HG03175 (cell line): ENCODE measurements around the gene TPCN2.
"Not testable (repeated sequence)": the region's sequence is repeated elsewhere in the genome, so short reads cannot be mapped to it uniquely, and the experiment has no call there.

Experiments used
- ATAC-seq: cut with Tn5 transposase; IDR thresholded peaks from one replicate; pipeline ENCODE4 v1.9.1; 2021; ENCODE audit warnings: mild to moderate bottlenecking, moderate library complexity; ENCODE audit not compliant: unreplicated experiment

Gene TPCN2

DNA sequence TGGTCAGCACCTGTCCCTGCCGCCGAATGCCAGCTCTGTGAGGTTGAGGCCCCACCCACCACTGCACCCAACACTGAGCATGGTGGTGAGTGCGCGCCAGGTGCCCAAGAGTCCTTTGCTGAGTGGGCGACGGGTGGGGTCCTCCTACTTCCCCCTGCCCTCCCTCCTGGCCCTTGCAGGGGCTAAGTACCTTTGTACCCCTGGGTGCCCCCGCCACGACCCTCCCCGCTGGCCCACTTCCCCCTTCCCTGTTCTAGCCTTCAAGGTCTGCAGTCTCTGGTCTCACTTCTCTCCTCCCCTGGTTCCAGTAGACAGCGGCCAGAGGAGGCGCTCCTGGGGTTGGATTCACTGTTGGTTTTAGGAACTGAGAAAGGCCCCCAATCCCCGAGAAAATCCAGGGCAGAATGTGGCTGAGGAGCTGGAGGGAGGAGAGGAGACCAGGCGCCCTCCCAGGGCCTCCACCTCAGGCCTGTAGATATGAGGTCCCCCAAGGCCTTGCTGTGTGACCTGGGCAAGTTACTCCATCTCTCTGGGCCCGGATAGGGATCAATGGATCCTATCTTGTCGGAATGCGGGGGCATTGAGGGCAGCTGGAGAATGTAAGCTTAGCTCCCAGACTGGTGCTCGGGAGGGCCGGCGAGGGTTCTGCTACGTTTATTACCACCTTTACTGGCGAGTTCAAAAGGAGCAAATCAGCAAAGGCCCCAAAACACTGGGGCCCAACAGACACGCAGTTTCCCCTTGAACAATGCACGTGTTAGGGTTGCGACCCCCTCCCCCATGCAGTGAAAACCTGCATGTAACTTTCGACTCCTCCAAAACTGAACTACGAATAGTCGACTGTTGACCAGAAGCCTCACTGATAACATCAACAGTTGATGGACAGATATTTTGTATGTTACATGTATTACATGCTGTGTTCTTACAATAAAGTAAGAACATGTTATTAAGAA lies 75.1 kb downstream of the TPCN2 start:
- no peak for ATAC-seq

DNA sequence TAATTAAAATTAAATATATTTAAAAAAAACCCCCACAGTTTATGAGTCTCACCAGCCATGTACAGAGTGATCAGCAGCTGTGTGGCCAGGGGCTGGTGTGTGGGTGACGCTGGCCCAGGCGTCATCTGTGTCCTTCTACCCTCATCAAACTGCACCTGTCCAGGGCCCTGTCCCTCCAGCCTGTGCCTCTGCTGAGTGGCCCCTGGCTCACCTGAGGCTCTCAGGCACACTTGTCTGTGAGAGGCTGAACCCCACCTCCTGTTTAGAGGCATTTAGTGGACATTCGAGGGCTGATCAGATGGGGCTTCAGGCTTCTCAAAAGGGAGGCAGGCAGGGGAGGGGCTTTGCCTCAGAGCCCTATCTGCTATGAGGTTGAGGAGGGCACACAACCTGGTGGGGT lies 77.1 kb downstream of the TPCN2 start:
- no peak for ATAC-seq

DNA sequence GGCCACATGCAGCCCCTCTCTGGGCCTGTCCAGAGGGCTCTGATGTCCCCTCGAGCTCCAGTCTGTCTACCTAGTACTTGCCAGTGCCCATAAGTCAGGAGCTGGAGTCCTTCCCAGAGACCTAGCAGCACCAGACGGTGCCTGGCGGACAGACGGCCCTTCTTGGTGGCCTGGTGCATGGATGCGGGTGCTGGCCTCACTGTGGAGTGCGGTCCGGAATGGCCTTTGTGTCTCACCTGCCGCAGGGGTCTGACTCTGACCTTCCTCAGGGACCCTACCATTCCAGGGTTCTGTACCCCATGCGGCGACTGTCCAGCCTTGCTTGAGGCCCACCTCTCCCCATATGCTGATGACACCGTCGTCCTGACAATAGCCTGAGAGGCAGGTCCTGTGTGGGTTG lies 77.6 kb downstream of the TPCN2 start:
- ATAC-seq, result no peak

DNA sequence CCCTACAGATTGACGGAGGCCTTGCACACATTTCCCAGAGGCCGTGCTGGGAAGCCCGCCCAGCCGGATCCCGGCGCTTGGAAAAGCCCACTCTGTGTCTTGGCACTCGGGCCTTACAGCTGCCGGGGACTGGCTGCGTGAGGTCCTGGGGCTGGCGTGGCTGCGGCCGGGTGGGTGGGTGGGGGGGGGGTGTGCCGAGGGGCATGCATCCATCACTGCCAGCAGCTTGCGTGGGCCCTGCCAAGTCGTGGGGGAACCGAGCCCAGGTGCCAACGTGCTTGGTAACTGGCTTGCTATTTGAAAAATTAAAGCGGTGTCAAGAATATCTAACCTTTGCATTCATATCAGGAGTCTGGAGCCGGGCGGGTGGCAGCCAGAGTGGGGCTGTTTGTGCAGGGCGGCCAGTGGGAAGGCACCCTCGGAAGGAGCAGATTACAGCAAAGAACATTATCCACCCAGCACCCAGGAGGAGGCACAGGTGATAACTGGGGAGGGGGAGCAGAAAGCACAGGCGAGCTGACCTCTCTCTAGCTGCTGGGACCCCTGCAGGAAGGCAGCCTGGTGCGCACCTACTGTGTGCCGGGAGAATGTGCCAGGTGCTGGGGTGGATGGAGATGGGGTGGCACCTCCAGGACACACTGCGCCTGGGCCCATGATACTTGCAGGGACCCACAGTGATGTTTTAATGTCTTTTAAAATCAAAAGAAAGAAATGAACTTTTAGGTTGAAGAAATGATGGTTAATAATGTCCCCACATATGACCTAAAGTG lies 78.5 kb downstream of the TPCN2 start:
- no peak for ATAC-seq

DNA sequence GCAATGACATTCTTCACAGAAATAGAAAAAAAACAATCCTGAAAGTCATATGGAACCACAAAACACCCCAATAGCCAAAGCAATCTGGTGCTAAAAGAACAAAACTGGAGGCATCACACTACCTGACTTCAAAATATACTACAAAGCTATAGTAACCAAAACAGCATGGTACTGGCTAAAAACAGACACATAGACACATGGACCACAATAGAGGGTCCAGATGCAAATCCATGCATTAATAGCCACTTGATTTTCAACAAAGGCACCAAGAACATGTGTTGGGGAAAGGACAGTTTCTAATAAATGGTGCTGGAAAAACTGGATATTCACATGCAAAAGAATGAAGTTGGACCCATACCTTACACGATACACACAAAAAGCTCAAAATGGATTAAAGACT lies 79.2 kb downstream of the TPCN2 start:
- ATAC-seq, result no peak

DNA sequence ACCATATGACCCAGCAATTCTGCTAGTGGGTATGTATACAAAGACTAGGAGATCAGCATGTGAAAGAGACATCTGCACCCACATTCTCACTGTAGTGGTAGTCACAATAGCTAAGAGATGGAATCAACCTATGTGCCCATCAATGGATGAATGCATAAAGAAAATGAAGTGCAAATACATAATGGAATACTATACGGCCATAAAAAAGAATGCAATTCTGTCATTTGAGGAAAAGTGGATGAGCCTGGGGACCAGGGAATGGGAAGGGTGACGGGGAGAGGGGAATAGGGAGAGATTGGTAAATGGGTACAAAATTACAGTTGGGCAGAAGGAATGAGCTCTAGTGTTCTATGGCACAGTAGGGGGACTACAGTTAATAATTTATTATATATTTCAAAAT lies 80.3 kb downstream of the TPCN2 start:
- no peak for ATAC-seq

DNA sequence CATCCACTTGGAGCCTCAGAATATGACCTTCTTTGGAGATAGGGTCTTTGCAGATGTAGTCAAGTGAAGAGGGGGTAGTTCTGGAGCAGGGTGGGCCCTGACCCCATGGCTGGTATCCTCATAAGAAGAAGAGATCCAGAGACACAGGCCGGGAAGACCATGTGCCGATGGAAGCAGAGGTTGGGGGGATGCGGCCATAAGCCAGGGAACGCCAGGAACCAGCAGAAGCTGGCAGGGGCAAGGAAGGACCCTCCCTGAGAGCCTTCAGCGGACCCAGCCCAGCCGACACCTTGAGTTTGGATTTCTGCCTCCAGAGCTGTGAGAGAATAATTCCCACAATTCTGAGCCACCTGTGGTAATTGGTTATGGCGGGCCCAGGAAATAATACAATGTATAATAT lies 80.9 kb downstream of the TPCN2 start:
- no peak for ATAC-seq

DNA sequence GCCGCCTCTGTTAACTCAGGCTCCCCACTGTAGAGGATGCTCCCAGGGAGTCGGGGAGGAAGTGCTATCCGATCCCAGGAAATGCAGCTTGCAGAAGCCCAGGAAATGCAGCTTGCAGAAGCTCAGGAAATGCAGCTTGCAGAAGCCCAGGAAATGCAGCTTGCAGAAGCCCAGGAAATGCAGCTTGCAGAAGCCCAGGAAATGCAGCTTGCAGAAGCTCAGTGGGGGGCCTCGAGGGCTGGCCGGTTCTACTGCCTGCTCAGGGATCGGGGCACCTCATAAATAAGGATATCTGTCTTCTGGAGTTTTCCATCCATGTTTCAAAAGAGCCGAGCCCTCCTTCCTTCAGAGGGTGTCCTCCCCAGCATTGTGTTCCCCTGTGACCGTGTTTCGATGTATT lies 81.9 kb downstream of the TPCN2 start:
- no peak for ATAC-seq

DNA sequence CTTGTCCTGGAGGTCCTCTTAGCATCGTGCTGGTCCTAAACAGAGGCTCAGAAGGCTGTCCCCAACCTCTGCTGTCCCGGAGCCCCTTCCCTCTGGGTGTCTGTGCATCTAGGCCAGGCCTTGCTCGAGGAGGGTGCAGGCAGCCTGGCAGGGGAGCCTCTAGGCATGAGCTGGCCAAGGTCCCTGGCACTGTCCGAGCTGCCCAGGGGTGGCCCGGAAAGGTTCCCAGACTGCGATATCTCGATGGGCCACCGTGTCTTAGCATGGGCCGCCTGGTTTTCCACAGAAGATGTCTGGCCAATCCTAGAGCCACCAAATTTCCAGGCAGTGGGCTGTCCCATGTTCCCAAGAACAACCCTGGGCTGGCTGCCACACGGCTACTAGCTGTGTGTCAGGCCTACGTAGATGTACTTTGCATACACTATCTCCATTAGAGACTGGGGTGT lies 82.4 kb downstream of the TPCN2 start:
- no peak for ATAC-seq

DNA sequence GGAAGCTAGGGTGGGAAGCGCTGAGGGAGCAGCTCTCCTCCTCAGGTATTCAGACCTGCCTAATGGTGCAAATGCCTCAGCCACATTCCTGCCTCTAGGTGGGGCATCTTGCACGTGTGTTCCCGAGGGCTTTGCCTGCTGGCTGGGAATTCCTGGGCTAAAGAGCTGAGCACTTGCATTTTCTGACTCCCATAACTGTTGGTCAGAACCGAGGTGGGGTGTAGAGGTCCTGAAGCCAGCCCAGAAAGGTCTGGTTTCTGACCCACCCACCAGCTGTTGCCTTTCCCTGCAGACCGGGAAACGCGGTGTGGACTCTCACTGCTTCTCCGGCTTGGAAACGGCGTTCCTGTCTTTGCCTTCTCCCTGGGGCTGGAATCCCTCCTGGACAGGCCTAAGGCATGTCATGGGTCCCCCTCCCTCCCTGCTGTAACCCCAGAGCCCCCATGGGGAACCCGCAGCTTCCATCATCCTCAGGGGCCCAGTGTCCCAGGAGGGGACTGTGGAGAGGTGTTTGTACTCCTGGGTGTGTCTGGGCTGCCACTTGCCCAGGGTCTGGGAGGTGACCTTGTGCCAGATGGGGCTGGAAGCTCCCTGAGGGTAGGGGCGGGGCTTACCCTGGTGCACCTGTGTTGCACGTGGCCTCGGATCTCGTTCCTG lies 83.0 kb downstream of the TPCN2 start:
- ATAC-seq, result no peak

DNA sequence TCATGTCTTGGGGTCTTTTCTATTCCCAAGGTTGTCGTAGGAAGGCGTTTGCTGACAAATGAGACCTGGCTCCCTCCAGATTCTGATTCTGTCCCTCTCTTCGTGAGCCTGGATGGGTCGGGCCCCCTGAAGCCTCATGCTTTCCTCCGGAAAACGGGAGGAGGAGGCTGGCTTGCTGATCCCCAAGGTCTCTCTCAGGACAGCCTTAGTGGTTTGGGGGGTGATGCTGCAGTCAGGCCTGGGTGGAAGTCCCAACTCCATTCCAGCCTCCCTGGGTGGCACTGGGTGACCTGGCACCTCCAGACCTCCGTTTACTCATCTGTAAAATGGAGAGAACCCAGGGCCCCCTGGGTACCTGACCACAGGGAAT lies 83.6 kb downstream of the TPCN2 start:
- ATAC-seq, result no peak

DNA sequence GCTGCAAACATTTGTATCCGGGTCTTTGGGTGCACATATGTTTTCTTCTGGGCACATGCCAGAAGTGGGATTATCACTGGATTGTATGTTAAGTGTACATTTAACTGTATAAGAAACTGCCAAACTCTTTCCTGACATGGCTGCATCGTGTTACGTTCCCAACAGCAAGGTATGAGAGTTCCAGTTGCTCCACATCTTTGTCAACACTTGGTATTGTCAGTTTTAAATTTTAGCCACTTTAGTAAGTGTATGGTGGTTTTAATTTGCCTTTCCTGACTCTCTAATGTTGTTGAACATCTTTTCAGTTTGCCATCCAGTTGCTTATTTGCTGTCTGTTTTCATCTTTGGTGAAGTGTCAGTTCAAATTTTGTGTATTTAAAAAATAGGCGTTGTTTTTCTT lies 84.5 kb downstream of the TPCN2 start:
- ATAC-seq, result no peak

DNA sequence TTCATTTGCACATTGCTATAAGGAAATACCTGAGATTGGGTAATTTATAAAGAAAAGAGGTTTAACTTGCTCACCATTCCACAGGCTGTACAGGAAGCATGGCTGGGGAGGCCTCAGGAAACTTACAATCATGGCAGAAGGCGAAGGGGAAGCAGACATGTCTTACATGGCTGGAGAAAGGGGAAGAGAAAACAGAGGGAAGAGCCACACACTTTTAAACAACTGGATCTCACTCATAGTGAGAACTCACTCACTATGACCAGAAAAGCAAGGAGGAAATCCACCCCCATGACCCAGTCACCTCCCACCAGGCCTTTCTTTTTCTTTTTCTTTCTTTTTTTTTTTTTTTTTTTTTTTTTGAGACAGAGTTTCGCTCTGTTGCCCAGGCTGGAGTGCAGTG lies 85.5 kb downstream of the TPCN2 start:
- not testable (repeated sequence) for ATAC-seq

DNA sequence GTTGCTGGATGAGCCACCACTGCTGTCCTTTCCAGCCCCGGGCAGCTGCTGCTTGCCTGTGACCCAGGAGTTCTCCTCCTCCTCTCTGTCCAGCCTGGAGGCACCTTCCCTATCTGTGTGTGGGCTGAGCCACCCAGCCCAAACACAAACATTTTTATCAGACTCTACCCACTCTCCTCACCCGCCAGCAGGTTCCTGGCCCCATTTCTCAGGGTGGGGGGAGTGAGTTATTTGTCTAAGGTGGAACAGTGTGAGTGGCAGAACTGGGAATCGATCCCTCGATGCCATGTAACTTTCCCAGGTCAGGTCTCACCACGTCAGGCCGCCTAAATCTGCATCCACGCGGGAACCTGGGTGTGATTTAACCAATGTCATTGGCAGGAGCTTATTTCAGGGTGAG lies 86.2 kb downstream of the TPCN2 start:
- no peak for ATAC-seq

DNA sequence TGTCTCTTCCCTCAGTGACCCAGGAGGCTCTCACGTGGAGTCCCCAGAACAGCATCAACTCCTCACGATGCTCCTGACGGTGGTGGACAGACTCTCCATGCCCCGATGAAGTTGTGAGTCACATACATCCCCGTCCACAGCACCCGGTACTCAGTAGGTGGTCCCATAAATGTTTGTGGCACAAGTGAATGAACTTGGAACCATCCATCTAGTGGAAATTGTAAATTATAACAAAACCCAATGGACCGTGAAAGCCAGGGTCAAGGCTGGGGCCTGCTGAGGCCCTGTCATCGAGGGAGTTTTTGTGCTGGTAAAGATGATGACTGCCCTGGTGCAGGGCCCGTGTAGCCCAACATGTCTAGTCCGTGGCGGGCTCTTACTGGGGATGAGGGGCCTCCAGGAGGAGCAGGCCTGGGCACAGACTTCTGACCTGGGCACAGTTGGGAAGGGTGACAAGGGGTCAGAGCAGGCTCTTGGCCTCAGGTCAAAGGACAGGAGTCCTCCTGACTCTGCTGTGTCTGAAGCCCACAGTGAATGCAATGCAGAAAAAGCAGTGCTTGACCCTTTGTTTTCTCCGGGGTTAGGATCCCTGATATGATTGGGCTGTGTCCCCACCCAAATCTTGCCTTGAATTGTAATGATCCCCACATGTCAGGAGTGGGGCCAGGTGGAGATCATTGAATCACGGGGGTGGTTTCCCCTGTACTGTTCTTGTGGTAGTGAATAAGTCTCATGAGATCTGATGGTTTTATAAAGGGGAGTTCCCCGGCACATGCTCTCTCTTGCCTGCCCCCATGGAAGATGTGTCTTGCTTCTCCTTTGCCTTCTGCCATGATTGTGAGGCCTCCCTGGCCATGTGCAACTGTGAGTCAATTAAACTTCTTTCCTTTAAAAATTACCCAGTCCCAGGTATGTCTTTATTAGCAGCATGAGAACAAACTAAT lies 87.0 kb downstream of the TPCN2 start:
- no peak for ATAC-seq

DNA sequence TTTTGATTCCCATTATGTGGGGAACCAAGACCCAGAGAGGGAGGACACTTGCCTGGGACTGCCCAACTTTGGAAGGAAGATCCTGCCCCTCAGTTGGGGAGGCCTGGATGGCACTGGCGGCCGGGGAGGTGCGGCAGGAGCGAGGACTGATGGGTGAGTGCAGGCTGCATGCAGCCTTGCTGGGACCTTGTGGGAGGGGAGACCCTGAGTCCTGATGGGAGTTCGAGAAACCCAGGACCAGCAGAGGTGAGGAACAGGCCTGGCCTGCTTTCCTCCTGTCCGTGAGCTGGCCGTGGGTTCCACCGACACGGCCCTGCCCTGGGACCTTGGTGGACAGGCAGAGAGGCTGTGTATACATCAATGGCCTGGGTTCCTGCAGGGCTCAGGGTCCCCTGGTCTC lies 87.7 kb downstream of the TPCN2 start:
- ATAC-seq, result no peak

DNA sequence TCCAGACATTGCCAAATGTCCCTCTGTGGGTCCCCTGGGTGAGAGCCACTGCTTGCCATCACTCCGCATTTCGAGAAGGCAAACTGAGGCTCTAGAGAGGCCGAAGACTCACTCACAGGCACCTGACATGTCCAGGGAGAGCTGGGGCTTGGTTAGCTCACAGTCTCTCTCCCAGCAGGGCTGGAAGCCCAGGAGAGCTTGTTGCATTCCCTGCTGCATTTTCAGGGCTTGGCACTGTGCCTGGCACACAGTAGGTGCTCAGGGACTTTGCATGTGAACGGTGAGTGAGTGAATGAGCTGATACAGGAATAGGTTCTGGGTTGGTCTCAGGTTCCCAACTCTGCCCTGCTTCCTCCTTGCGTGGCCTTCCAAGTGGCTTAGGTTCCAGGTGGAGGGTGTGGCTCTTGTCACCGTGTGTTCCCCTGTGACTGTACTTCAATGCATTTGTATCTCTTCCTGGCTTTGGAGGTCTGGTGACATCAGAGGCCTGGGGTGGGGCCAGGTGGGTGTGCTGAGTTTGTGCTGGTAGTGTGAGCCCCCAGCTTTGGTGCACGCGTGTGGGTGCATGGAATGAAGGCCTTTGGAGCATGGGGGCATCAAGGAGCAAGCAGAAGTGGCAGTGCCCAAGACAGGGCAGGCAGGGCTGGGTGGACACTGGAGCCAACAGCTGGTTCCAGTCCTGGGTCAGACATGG lies 88.6 kb downstream of the TPCN2 start:
- ATAC-seq, result no peak

DNA sequence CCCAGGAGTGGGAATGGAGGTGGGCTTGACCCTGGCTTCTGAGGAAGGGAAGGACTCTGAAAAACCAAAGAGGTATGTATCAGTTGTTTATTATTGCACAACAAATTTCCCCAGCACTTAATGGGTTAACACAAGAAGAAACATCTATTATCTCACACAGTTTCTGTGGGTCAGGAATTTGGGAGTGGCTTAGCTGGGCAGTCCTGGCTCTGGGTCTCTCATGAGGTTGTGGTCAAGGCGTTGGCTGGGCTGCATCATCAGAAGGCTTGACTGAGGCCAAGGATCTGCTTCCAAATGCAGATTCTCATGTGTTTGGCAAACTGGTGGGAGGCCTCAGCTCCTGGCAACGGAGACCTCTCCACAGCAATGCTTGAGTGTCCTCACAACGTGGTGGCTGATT lies 89.5 kb downstream of the TPCN2 start:
- ATAC-seq, result no peak

DNA sequence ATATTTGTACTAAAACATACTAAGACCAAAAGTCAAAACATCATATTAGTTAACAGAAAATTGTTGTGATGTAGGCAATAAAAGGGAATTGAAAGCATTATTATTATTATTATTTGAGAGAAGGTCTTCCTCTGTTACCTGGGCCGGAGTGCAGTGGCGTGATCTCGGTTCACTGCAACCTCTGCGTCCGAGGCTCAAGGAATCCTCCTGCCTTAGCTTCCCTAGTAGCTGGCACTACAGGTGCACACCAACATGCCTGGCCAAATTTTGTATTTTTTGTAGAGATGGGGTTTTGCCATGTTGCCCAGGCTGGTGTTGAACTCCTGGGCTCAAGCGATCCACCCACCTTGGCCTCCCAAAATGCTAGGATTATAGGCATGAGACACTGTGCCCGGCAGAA lies 91.4 kb downstream of the TPCN2 start:
- ATAC-seq, result not testable (repeated sequence)

DNA sequence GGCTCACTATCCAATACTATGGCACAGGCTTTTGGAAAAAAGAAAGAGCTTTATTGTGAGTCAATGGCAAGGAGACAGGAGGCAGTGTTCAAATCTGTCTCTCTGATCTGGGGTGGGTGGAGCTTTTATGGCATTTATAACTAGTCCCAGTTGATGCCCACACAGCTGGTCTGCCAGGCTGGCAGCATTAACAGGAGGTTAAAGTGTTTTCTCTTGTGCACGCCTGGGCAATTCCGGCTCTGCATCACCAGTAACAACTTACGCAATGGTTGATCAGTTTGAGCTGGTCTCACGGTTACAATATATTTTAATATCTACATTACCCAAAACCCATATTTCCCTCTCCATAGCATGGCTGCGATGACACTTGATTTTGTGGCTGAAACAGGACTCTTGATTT lies 91.9 kb downstream of the TPCN2 start:
- ATAC-seq, result no peak
